GM19463 (cell line): Measurements from ENCODE around the gene ACSM6.
A peak's percentile ranks its signal among the peaks of the same experiment; 100 is the strongest.

Experiments used
- ATAC-seq: cut with Tn5 transposase; IDR thresholded peaks from one replicate; pipeline ENCODE4 v1.9.1; 2021; ENCODE audit warnings: mild to moderate bottlenecking, moderate library complexity; ENCODE audit not compliant: unreplicated experiment

Gene ACSM6

GRCh38 chr10:95265572-95265971, 71.5 kb downstream of the ACSM6 start:
- no peak for ATAC-seq

GRCh38 chr10:95266674-95267095, 72.6 kb downstream of the ACSM6 start:
- peak; percentile 96 for ATAC-seq

GRCh38 chr10:95267251-95267650, 73.2 kb downstream of the ACSM6 start:
- no peak for ATAC-seq

GRCh38 chr10:95268438-95268837, 74.4 kb downstream of the ACSM6 start:
- no peak for ATAC-seq

GRCh38 chr10:95273393-95274312, 79.6 kb downstream of the ACSM6 start:
- no peak for ATAC-seq

GRCh38 chr10:95275726-95276366, 81.8 kb downstream of the ACSM6 start:
- no peak for ATAC-seq

GRCh38 chr10:95276367-95277200, 82.5 kb downstream of the ACSM6 start:
- ATAC-seq, result no peak

GRCh38 chr10:95277201-95277570, 83.1 kb downstream of the ACSM6 start:
- no peak for ATAC-seq

GRCh38 chr10:95277614-95278013, 83.6 kb downstream of the ACSM6 start:
- ATAC-seq, result no peak
